ENCODE measurements around the gene SIGLECL1.
"Not testable (repeated sequence)": the region's sequence is repeated elsewhere in the genome, so short reads cannot be mapped to it uniquely, and the experiment has no call there.

SIGLECL1 gene

DNA sequence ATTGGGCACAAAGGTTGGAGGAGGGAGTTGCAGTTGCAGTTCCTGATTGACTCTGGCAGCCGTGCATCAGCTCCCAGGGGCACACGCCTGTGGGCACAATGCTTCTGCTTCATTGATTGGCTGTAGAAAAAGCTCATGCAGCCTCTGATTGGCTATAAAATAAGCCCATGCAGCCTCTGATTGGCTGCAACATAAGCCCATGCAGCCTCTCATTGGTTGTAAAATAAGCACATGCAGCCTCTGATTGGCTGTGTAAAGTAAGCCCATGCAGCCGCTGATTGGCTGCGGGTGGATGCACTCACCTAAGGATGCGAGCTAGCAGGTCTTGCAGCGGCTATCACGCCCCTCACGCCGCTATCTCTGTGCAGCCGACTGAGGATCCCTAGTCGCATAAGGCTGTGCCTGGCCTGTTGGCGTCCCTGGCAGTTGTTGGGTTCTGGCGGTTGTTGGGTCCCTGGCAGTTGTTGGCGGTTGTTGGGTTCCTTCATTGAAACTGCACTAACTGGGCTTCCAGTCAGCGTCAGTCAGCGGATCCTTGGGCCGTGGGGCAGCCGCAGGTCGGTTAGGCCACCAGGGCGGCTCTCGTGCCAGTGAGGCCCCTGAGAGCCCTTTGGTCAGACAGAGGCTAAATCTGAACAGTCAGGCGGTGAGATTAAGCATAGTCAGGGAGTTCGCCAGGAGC is at the start of gene SIGLECL1:
SIGLECL1 (plus strand) TSS at position 295 of the 682 bp plus-strand sequence. CDS start 12,993 bp downstream, outside the sequence.
- TF ChIP-seq CTCF (conservative IDR thresholded peaks at IDR 0.05) (no peak), ZFX (IDR thresholded peaks at IDR 0.05) (no peak)
- no peak within 1 kb of the TSS for H3K27ac ChIP-seq

GRCh38 chr19:51201712-51202111 is 49.2 kb upstream of the SIGLECL1 start:
- TF ChIP-seq CTCF (conservative IDR thresholded peaks at IDR 0.05) (no peak), ZFX (IDR thresholded peaks at IDR 0.05) (no peak)
- H3K27ac ChIP-seq, result no peak overlapping the region

GRCh38 chr19:51203916-51204315 is 47.0 kb upstream of the SIGLECL1 start:
- TF ChIP-seq ZFX (IDR thresholded peaks at IDR 0.05) (no peak), CTCF (conservative IDR thresholded peaks at IDR 0.05) (no peak)
- H3K27ac ChIP-seq, result no peak overlapping the region

- H3K27ac ChIP-seq, result no peak overlapping the region
- no peak for TF ChIP-seq CTCF (conservative IDR thresholded peaks at IDR 0.05)
- TF ChIP-seq ZFX (IDR thresholded peaks at IDR 0.05), result no peak
Observed at GRCh38 chr19:51204321-51204720, 46.6 kb upstream of the SIGLECL1 start.

DNA sequence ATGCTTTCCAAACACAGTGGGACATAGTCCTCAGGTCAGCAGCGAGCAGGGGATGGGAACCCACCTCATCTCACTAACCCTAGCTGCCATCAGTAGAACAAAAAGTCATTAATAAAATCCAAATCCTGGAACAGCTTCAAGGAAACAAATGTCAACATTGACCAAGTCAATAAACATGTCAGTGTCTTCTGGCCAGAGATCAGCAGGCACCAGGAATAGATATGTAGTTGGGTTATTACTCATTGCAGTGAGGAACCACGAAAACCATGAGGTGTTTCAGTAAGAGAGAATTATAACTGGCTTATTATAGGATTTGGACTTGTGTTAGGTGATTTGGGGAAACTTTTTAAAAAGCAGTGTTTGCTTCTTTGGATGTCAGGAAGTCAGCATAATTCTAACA is 43.1 kb upstream of the SIGLECL1 start:
- TF ChIP-seq ZFX (IDR thresholded peaks at IDR 0.05) (no peak), CTCF (conservative IDR thresholded peaks at IDR 0.05) (no peak)
- H3K27ac ChIP-seq, result peak overlapping the region; percentile 22; the same call in 1 of the 2 replicates

DNA sequence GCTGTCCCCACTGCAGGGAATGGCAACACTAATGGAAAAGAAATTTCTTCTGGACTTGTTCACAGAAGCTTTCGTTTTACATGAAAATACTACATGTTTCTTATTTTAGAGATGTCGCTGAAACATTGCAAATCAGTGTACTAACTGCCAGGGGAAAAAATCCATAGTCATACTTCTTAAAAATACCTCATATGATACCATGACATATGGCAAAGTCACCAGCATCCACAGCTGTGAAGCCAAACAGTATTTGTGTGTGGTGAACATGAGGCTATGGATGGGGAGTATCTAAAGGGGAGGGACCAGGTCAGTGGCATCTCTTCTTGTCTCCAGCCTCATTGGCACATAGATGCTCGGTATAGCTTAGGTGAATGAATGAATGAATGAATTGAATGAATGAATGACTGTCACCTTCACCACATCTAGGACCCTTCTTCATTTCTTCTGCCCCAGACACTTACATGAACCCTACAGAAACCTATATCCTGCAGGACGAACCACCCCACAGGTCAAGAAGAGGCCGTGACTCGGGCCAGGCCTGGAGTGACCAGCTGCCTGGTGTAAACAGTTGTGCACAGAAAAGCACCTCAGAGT is 40.6 kb upstream of the SIGLECL1 start:
- TF ChIP-seq ZFX (IDR thresholded peaks at IDR 0.05), result no peak
- TF ChIP-seq CTCF (conservative IDR thresholded peaks at IDR 0.05), result no peak
- no peak overlapping the region for H3K27ac ChIP-seq

DNA sequence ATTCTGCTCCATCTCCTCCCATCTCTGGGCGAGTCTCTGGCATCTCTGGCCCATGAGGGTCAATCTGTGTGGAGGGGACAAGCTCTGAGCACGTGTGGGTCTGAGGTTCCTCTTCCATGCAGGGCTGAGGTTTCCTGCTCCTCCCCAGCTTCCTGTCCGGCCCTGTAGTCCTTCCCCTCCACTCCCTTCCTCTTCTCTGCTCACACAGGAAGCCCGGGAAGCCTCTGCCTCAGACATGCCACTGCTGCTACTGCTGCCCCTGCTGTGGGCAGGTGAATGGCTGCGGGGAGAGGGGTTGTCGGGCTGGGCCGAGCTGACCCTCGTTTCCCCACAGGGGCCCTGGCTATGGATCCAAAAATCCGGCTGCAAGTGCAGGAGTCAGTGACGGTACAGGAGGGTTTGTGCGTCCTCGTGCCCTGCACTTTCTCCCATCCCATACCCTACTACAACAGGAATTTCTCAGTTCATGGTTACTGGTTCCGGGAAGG is 40.0 kb upstream of the SIGLECL1 start:
- H3K27ac ChIP-seq, result not testable (repeated sequence)

All from C4-2B (cell line).